WTC11 (cell line): ENCODE results near the gene TM4SF18. TPM values are rescaled to one million over a fixed set of nuclear protein-coding genes. Genes with fewer than 3 reads are reported as not detected.

ENCODE experiments used
- total RNA-seq: library from RNA; stranded (reverse); gene quantifications from 3 replicates; pipeline ENCODE4 v1.2.3, GENCODE V29; 2021

Gene TM4SF18
- total RNA-seq, 1 experiment from 2014 or later = 2.2 TPM

Other genes starting within 250 kb of the TM4SF18 start
- gene HLTF, start 247.1 kb downstream of the TM4SF18 start, total RNA-seq = 62.4 to 84.0 TPM (median 73.8 TPM) in 3 replicates
- 51.3 to 59.6 TPM (median 58.7 TPM) in 3 replicates for gene HPS3, start 204.0 kb downstream of the TM4SF18 start, total RNA-seq
- gene CP, start 111.8 kb downstream of the TM4SF18 start, total RNA-seq = 1.1 to 1.9 TPM (median 1.5 TPM) in 3 replicates
- 0.44 to 0.90 TPM (median 0.48 TPM) in 3 replicates for gene TM4SF1, start 44.0 kb upstream of the TM4SF18 start, total RNA-seq
- gene TM4SF4, start 141.1 kb upstream of the TM4SF18 start, total RNA-seq = 0.92 to 2.0 TPM (median 1.4 TPM) in 3 replicates